Fibroblast of skin of left biceps (primary cell): ENCODE results near the gene DSCAML1.

ENCODE experiments used
- DNase-seq, 2 experiments: peaks; one replicate each; pipeline ENCODE4 v3.0.0-alpha.2; 2013; ENCODE audit warnings: low read depth in 2 of 2

The DSCAML1 gene

GRCh38 chr11:117697319-117697718 lies 99.7 kb downstream of the DSCAML1 start:
- no peak for DNase-seq

- no peak for DNase-seq
Observed at GRCh38 chr11:117696540-117696939, 100.5 kb downstream of the DSCAML1 start.

GRCh38 chr11:117693344-117693743 lies 103.7 kb downstream of the DSCAML1 start:
- DNase-seq = no peak

- DNase-seq = no peak
Observed at GRCh38 chr11:117691516-117691915, 105.5 kb downstream of the DSCAML1 start.

- no peak for DNase-seq
Observed at GRCh38 chr11:117691218-117691514, 105.8 kb downstream of the DSCAML1 start.

GRCh38 chr11:117690484-117691217 lies 106.4 kb downstream of the DSCAML1 start:
- DNase-seq = no peak

- no peak for DNase-seq
Observed at GRCh38 chr11:117688255-117688797, 108.7 kb downstream of the DSCAML1 start.

GRCh38 chr11:117687776-117688175 lies 109.2 kb downstream of the DSCAML1 start:
- no peak for DNase-seq

GRCh38 chr11:117686711-117687110 lies 110.3 kb downstream of the DSCAML1 start:
- DNase-seq = no peak

- no peak for DNase-seq
Observed at GRCh38 chr11:117685566-117685965, 111.5 kb downstream of the DSCAML1 start.

GRCh38 chr11:117684731-117685130 lies 112.3 kb downstream of the DSCAML1 start:
- no peak for DNase-seq

GRCh38 chr11:117684111-117684510 lies 112.9 kb downstream of the DSCAML1 start:
- no peak for DNase-seq

GRCh38 chr11:117681438-117681837 lies 115.6 kb downstream of the DSCAML1 start:
- no peak for DNase-seq

- DNase-seq = no peak
Observed at GRCh38 chr11:117679461-117679860, 117.6 kb downstream of the DSCAML1 start.

- no peak for DNase-seq
Observed at GRCh38 chr11:117678658-117679406, 118.2 kb downstream of the DSCAML1 start.

GRCh38 chr11:117677729-117678310 lies 119.2 kb downstream of the DSCAML1 start:
- no peak for DNase-seq

- DNase-seq = no peak
Observed at GRCh38 chr11:117676501-117676900, 120.5 kb downstream of the DSCAML1 start.

GRCh38 chr11:117673602-117674001 lies 123.4 kb downstream of the DSCAML1 start:
- DNase-seq = no peak

GRCh38 chr11:117671370-117671769 lies 125.6 kb downstream of the DSCAML1 start:
- no peak for DNase-seq

- DNase-seq = no peak
Observed at GRCh38 chr11:117670924-117671323, 126.1 kb downstream of the DSCAML1 start.

- DNase-seq = no peak
Observed at GRCh38 chr11:117670443-117670842, 126.6 kb downstream of the DSCAML1 start.

- no peak for DNase-seq
Observed at GRCh38 chr11:117669616-117670015, 127.4 kb downstream of the DSCAML1 start.

- no peak for DNase-seq
Observed at GRCh38 chr11:117669062-117669461, 128.0 kb downstream of the DSCAML1 start.
